ENCODE data around the gene IGFL2.
"Not testable (repeated sequence)": the region's sequence is repeated elsewhere in the genome, so short reads cannot be mapped to it uniquely, and the experiment has no call there.

Gene IGFL2

GRCh38 chr19:46142294-46142693 is 5.7 kb upstream of the IGFL2 start:
- no peak for DNase-seq

- no peak for DNase-seq
Measured at GRCh38 chr19:46144756-46145155, 3.3 kb upstream of the IGFL2 start.

GRCh38 chr19:46147166-46147740 is 785 bp upstream of the IGFL2 start:
- no peak for DNase-seq

- DNase-seq = no peak
Measured at GRCh38 chr19:46150606-46151005, 2.6 kb downstream of the IGFL2 start.

- no peak for DNase-seq
Measured at GRCh38 chr19:46155237-46155636, 7.2 kb downstream of the IGFL2 start.

GRCh38 chr19:46159418-46160232 is 11.6 kb downstream of the IGFL2 start:
- DNase-seq = no peak

- DNase-seq = no peak
Measured at GRCh38 chr19:46160233-46160775, 12.3 kb downstream of the IGFL2 start.

- DNase-seq = not testable (repeated sequence)
Measured at GRCh38 chr19:46161642-46162257, 13.7 kb downstream of the IGFL2 start.

GRCh38 chr19:46162731-46163130 is 14.7 kb downstream of the IGFL2 start:
- DNase-seq = no peak

- no peak for DNase-seq
Measured at GRCh38 chr19:46173886-46174480, 25.9 kb downstream of the IGFL2 start.

- no peak for DNase-seq
Measured at GRCh38 chr19:46176116-46176860, 28.2 kb downstream of the IGFL2 start.

- DNase-seq = no peak
Measured at GRCh38 chr19:46179076-46179759, 31.2 kb downstream of the IGFL2 start.

- no peak for DNase-seq
Measured at GRCh38 chr19:46180701-46181387, 32.8 kb downstream of the IGFL2 start.

GRCh38 chr19:46181388-46181779 is 33.3 kb downstream of the IGFL2 start:
- DNase-seq = no peak

- DNase-seq = no peak
Measured at GRCh38 chr19:46182476-46182875, 34.4 kb downstream of the IGFL2 start.

GRCh38 chr19:46184775-46185710 is 37.0 kb downstream of the IGFL2 start:
- DNase-seq = not testable (repeated sequence)

- DNase-seq = no peak
Measured at GRCh38 chr19:46186101-46186716, 38.2 kb downstream of the IGFL2 start.

- no peak for DNase-seq
Measured at GRCh38 chr19:46186717-46187101, 38.7 kb downstream of the IGFL2 start.

Measured in nucleus accumbens (tissue), 56 donors.